Neuronal stem cell (in vitro differentiated cells): ENCODE data around the gene ZNF423.

ENCODE experiments used
- DNase-seq: peaks from one replicate; pipeline ENCODE4 v3.0.0-alpha.2; 2013; ENCODE audit warnings: low spot score
- H2AFZ ChIP-seq: one replicate; pipeline ENCODE4 v1.6.1; 2013; ENCODE audit warnings: mild to moderate bottlenecking, low read length, inconsistent platforms
- H2AK5ac ChIP-seq: 2 replicates; pipeline ENCODE4 v1.6.1; 2013; ENCODE audit warnings: low read depth, mild to moderate bottlenecking, inconsistent platforms, low read length, moderate library complexity, mixed read lengths
- H2BK120ac ChIP-seq: 2 replicates; pipeline ENCODE4 v1.6.1; 2013; ENCODE audit warnings: low read depth, mild to moderate bottlenecking, inconsistent platforms, low read length, moderate library complexity, mixed read lengths
- H2BK12ac ChIP-seq: one replicate; pipeline ENCODE4 v1.6.1; 2013; ENCODE audit warnings: low read length, inconsistent platforms
- H2BK15ac ChIP-seq: 2 replicates; pipeline ENCODE4 v1.6.1; 2013; ENCODE audit warnings: mild to moderate bottlenecking, low read length, inconsistent platforms, mixed read lengths
- H2BK5ac ChIP-seq: one replicate; pipeline ENCODE4 v1.6.1; 2013; ENCODE audit warnings: inconsistent platforms, mild to moderate bottlenecking, low read length, moderate library complexity
- H3K14ac ChIP-seq: one replicate; pipeline ENCODE4 v1.6.1; 2013; ENCODE audit warnings: low read length, inconsistent platforms
- H3K18ac ChIP-seq: 2 replicates; pipeline ENCODE4 v1.6.1; 2013; ENCODE audit warnings: low read length, inconsistent platforms
- H3K23ac ChIP-seq: 2 replicates; pipeline ENCODE4 v1.6.1; 2013; ENCODE audit warnings: low read depth, mild to moderate bottlenecking, mixed read lengths, low read length, inconsistent platforms; ENCODE audit not compliant: poor library complexity
- H3K27ac ChIP-seq: replicated peaks from 3 replicates; pipeline ENCODE4 v1.5.1; 2013; ENCODE audit warnings: low read length, inconsistent platforms
- H3K27me3 ChIP-seq, 3 experiments: 2 replicates each; pipeline ENCODE4 v1.6.1; 2013; ENCODE audit warnings: low read length in 3 of 3, mild to moderate bottlenecking in 2 of 3, inconsistent platforms in 1 of 3, low read depth in 1 of 3, mixed read lengths in 1 of 3, moderate library complexity in 1 of 3; ENCODE audit not compliant: control insufficient read depth in 3 of 3, insufficient read depth in 3 of 3
- H3K36me3 ChIP-seq, 2 donors: replicated peaks in 1 of 2; 2 replicates each; pipeline ENCODE4 v1.6.1; 2013; ENCODE audit warnings: low read length in 2 of 2; ENCODE audit not compliant: control insufficient read depth in 2 of 2, insufficient read depth in 2 of 2
- H3K4ac ChIP-seq: 2 replicates; pipeline ENCODE4 v1.6.1; 2013; ENCODE audit warnings: inconsistent platforms, mild to moderate bottlenecking, low read length, moderate library complexity
- H3K4me1 ChIP-seq, 2 donors: 1 replicate in 1 of 2; 2 replicates in 1 of 2; pipeline ENCODE4 v1.6.1; 2013; ENCODE audit warnings: low read length in 2 of 2, low read depth in 1 of 2; ENCODE audit not compliant: control insufficient read depth in 2 of 2, insufficient read depth in 1 of 2
- H3K4me2 ChIP-seq: one replicate; pipeline ENCODE4 v1.6.1; 2013; ENCODE audit warnings: mild to moderate bottlenecking, low read length, inconsistent platforms; ENCODE audit not compliant: insufficient read depth, poor library complexity, severe bottlenecking
- H3K4me3 ChIP-seq, 2 donors: 2 replicates each; pipeline ENCODE4 v1.5.1; 2013; ENCODE audit warnings: low read length in 2 of 2, mild to moderate bottlenecking in 2 of 2, inconsistent platforms in 1 of 2, moderate library complexity in 1 of 2
- H3K79me1 ChIP-seq: one replicate; pipeline ENCODE4 v1.6.1; 2013; ENCODE audit warnings: low read depth, mild to moderate bottlenecking, inconsistent platforms, low read length, moderate library complexity
- H3K9ac ChIP-seq: one replicate; pipeline ENCODE4 v1.6.1; 2013; ENCODE audit warnings: mild to moderate bottlenecking, low read depth, low read length, inconsistent platforms; ENCODE audit not compliant: poor library complexity
- H3K9me3 ChIP-seq, 2 donors: replicated peaks in 1 of 2; 2 replicates each; pipeline versions ENCODE3 to v1.6.1; 2013; ENCODE audit warnings: low read length in 2 of 2, mild to moderate bottlenecking in 2 of 2, inconsistent platforms in 1 of 2, low read depth in 1 of 2, mixed read lengths in 1 of 2, moderate library complexity in 1 of 2; ENCODE audit not compliant: control insufficient read depth in 2 of 2, insufficient read depth in 1 of 2
- H4K8ac ChIP-seq: one replicate; pipeline ENCODE4 v1.6.1; 2013; ENCODE audit warnings: low read depth, mild to moderate bottlenecking, inconsistent platforms, low read length, moderate library complexity
- H4K91ac ChIP-seq: one replicate; pipeline ENCODE4 v1.6.1; 2013; ENCODE audit warnings: low read length, low read depth, mild to moderate bottlenecking, inconsistent platforms; ENCODE audit not compliant: poor library complexity
- WGBS, 2 donors: extraction: QIAGEN DNeasy Blood & Tissue Kit; methylation state at CpG; one replicate each; pipeline ENCODE4 v1.1.7; 2013; ENCODE audit warnings: missing lambda C conversion rate in 2 of 2, mixed read lengths in 1 of 2; ENCODE audit not compliant: insufficient read length in 2 of 2, insufficient replicate concordance in 1 of 2; ENCODE audit errors: extremely low coverage in 2 of 2; 5-methylcytosine and 5-hydroxymethylcytosine counted together

ZNF423 gene

GRCh38 chr16:49734331-49734730 is 121.6 kb downstream of the ZNF423 start:
- Histone ChIP-seq H4K8ac (no peak overlapping the region), H3K79me1 (peaks cover 8% of the 10 kb centered on the region), H3K4me2 (no peak overlapping the region), H3K27ac (no peak overlapping the region), H2BK120ac (no peak overlapping the region), H2BK5ac (no peak overlapping the region), H2AK5ac (peak overlapping the region; percentile 11), H3K23ac (no peak overlapping the region), H3K4me1 (peaks cover 0 to 3% of the 10 kb centered on the region in 2 donors), H3K18ac (peak overlapping the region; percentile 24), H3K4me3 (no peak overlapping the region), H3K9ac (no peak overlapping the region), H3K14ac (no peak overlapping the region), H3K27me3 (no peaks in the 10 kb centered on the region), H2BK15ac (no peak overlapping the region), H2BK12ac (no peak overlapping the region), H4K91ac (no peak overlapping the region), H3K4ac (no peak overlapping the region), H3K36me3 (peaks cover 11 to 41% of the 10 kb centered on the region in 2 donors), H3K9me3 (peaks cover 10 to 21% of the 10 kb centered on the region in 2 donors), H2AFZ (no peak overlapping the region)
- WGBS, 2 donors: no CpG with 5 or more reads among the region's 10 CpGs
- DNase-seq: no peak

DNA sequence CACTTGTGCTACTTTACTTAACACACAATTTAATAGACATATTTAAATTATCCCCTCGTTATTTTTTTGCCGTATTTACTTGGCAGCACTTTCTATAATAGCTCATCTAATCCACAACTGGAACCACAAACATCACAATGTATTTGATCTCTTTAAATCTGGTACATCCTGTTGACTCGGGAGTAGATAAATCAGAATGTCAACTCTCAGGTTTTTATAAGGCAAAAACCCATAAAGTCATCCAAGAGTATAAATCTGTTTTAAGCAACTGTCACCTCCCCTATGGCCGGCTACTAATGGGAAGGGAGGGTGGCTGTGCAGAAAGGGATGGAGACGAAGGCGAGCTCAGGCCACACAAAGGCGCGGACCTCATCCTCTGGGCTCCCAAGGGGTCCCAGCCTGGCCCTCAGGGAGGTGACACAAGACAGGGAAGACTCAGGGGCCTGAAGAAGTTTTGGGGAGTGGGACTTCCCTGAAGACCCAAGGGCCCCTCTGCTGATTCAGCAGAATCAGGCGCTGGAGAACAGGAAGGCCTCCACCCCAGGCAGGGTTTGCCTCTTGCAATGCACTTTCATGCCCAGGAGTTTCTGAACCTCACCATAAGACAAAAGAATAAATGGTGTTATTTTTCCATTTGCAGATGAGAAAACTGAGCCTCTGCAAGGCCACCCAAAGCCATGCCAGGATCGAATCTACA is 122.5 kb downstream of the ZNF423 start:
- Histone ChIP-seq H3K27ac (no peak overlapping the region), H3K36me3 (peaks cover 12 to 48% of the 10 kb centered on the region in 2 donors), H2AK5ac (no peak overlapping the region), H3K4me2 (no peak overlapping the region), H2BK12ac (no peak overlapping the region), H3K4ac (no peak overlapping the region), H3K18ac (no peak overlapping the region), H3K4me1 (no peaks in the 10 kb centered on the region), H3K4me3 (no peak overlapping the region), H3K27me3 (no peaks in the 10 kb centered on the region), H2BK120ac (no peak overlapping the region), H3K23ac (no peak overlapping the region), H2BK5ac (no peak overlapping the region), H3K14ac (no peak overlapping the region), H3K9me3 (peaks cover 12 to 23% of the 10 kb centered on the region in 2 donors), H2AFZ (no peak overlapping the region), H3K9ac (no peak overlapping the region), H4K91ac (no peak overlapping the region), H3K79me1 (peaks cover 6% of the 10 kb centered on the region), H2BK15ac (no peak overlapping the region), H4K8ac (no peak overlapping the region)
- WGBS, 2 donors: 100% methylated on average over 2 of the region's 10 CpGs; no CpG with 5 or more reads in 1 of the 2 donors
- DNase-seq: no peak

- no peak overlapping the region for H2AFZ ChIP-seq
- peaks cover 12 to 23% of the 10 kb centered on the region in 2 donors for H3K9me3 ChIP-seq
- H3K36me3 ChIP-seq: peaks cover 15 to 64% of the 10 kb centered on the region in 2 donors
- H2BK5ac ChIP-seq: no peak overlapping the region
- no peak for DNase-seq
- H2BK15ac ChIP-seq: no peak overlapping the region
- no peak overlapping the region for H2BK120ac ChIP-seq
- no peak overlapping the region for H3K18ac ChIP-seq
- no peak overlapping the region for H3K4me2 ChIP-seq
- H3K14ac ChIP-seq: no peak overlapping the region
- no peak overlapping the region for H4K91ac ChIP-seq
- H3K27me3 ChIP-seq: no peaks in the 10 kb centered on the region
- H3K4me1 ChIP-seq: no peaks in the 10 kb centered on the region
- H2AK5ac ChIP-seq: no peak overlapping the region
- no peak overlapping the region for H3K27ac ChIP-seq
- no peak overlapping the region for H3K4ac ChIP-seq
- H4K8ac ChIP-seq: no peak overlapping the region
- H2BK12ac ChIP-seq: no peak overlapping the region
- no peak overlapping the region for H3K9ac ChIP-seq
- no peak overlapping the region for H3K4me3 ChIP-seq
- peaks cover 6% of the 10 kb centered on the region for H3K79me1 ChIP-seq
- no CpG with 5 or more reads among the region's 3 CpGs for WGBS, 2 donors
- H3K23ac ChIP-seq: no peak overlapping the region
Observed at GRCh38 chr16:49731911-49732310, 124.0 kb downstream of the ZNF423 start.

- no peaks in the 10 kb centered on the region for H3K4me1 ChIP-seq
- WGBS, 2 donors: no CpG with 5 or more reads among the region's 12 CpGs
- H4K91ac ChIP-seq: no peak overlapping the region
- no peaks in the 10 kb centered on the region for H3K27me3 ChIP-seq
- H2BK5ac ChIP-seq: no peak overlapping the region
- no peak overlapping the region for H2AFZ ChIP-seq
- H3K79me1 ChIP-seq: peaks cover 4% of the 10 kb centered on the region
- no peak overlapping the region for H3K27ac ChIP-seq
- no peak for DNase-seq
- H2BK12ac ChIP-seq: no peak overlapping the region
- no peak overlapping the region for H4K8ac ChIP-seq
- no peak overlapping the region for H3K9ac ChIP-seq
- H2BK15ac ChIP-seq: no peak overlapping the region
- H3K4ac ChIP-seq: no peak overlapping the region
- H3K36me3 ChIP-seq: peaks cover 15 to 73% of the 10 kb centered on the region in 2 donors
- no peak overlapping the region for H2BK120ac ChIP-seq
- no peak overlapping the region for H2AK5ac ChIP-seq
- H3K4me3 ChIP-seq: no peak overlapping the region
- no peak overlapping the region for H3K18ac ChIP-seq
- H3K4me2 ChIP-seq: no peak overlapping the region
- H3K23ac ChIP-seq: no peak overlapping the region
- H3K9me3 ChIP-seq: peaks cover 12 to 23% of the 10 kb centered on the region in 2 donors
- H3K14ac ChIP-seq: no peak overlapping the region
Observed at GRCh38 chr16:49730772-49731171, 125.1 kb downstream of the ZNF423 start.
